Fibroblast of the aortic adventitia (primary cell): Measurements from ENCODE around the gene PCDHGA2. TPM values are rescaled to one million over a fixed set of nuclear protein-coding genes. Genes with fewer than 3 reads are reported as not detected.
A peak's percentile ranks its signal among the peaks of the same experiment; 100 is the strongest.
"Not testable (repeated sequence)": the region's sequence is repeated elsewhere in the genome, so short reads cannot be mapped to it uniquely, and the experiment has no call there.

Experiments
- DNase-seq: peaks from one replicate; pipeline ENCODE4 v3.0.0-alpha.2; 2010; ENCODE audit warnings: low read depth
- H3K4me3 ChIP-seq: 2 replicates; pipeline ENCODE4 v1.5.1; 2011; ENCODE audit warnings: low read depth, mild to moderate bottlenecking, control low read depth, low read length, moderate library complexity
- total RNA-seq: library from RNA; depleted of rRNA; stranded (reverse); fragments of >200 nt; gene quantifications from 2 replicates; pipeline ENCODE4 v1.2.3, GENCODE V29; 2012; ENCODE audit warnings: low replicate concordance
- TF ChIP-seq, protein P1 (sequence below): IDR thresholded peaks from 2 replicates; pipeline ENCODE4 v1.5.1; 2011; ENCODE audit warnings: mild to moderate bottlenecking, low read length, control low read depth, inconsistent platforms; ENCODE audit not compliant: insufficient read depth

Gene PCDHGA2
- total RNA-seq, 1 donor, result 3.9 TPM

DNA sequence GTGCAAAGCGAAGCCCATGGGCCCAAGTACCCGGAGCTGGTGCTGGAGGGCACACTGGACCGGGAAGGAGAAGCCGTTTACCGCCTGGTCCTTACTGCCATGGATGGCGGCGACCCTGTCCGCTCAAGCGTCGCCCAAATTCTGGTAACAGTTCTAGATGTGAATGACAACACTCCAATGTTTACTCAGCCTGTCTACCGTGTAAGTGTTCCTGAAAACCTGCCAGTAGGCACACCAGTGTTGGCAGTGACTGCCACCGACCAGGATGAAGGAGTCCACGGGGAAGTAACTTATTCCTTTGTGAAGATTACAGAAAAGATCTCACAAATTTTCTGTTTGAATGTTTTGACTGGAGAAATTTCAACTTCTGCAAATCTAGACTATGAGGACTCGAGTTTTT lies 36.1 kb downstream of the PCDHGA2 start:
- DNase-seq, result no peak
- TF ChIP-seq, protein P1, sequence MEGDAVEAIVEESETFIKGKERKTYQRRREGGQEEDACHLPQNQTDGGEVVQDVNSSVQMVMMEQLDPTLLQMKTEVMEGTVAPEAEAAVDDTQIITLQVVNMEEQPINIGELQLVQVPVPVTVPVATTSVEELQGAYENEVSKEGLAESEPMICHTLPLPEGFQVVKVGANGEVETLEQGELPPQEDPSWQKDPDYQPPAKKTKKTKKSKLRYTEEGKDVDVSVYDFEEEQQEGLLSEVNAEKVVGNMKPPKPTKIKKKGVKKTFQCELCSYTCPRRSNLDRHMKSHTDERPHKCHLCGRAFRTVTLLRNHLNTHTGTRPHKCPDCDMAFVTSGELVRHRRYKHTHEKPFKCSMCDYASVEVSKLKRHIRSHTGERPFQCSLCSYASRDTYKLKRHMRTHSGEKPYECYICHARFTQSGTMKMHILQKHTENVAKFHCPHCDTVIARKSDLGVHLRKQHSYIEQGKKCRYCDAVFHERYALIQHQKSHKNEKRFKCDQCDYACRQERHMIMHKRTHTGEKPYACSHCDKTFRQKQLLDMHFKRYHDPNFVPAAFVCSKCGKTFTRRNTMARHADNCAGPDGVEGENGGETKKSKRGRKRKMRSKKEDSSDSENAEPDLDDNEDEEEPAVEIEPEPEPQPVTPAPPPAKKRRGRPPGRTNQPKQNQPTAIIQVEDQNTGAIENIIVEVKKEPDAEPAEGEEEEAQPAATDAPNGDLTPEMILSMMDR, result no peak
- no peak overlapping the region for H3K4me3 ChIP-seq

DNA sequence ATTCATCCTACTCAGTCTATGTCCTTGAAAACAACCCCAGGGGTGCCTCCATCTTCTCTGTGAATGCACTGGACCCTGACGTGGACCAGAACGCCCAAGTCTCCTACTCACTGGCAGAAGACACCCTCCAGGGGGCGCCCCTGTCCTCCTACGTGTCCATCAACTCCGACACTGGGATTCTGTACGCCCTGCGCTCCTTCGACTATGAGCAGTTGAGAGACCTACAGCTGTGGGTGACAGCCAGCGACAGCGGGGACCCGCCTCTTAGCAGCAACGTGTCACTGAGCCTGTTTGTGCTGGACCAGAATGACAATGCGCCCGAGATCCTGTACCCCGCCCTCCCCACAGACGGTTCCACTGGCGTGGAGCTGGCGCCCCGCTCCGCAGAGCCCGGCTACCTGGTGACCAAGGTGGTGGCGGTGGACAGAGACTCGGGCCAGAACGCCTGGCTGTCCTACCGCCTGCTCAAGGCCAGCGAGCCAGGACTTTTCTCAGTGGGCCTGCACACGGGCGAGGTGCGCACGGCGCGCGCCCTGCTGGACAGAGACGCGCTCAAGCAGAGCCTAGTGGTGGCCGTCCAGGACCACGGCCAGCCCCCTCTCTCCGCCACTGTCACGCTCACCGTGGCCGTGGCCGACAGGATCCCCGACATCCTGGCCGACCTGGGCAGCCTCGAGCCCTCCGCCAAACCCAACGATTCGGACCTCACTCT lies 37.0 kb downstream of the PCDHGA2 start:
- H3K4me3 ChIP-seq, DNase-seq: not testable (repeated sequence)

DNA sequence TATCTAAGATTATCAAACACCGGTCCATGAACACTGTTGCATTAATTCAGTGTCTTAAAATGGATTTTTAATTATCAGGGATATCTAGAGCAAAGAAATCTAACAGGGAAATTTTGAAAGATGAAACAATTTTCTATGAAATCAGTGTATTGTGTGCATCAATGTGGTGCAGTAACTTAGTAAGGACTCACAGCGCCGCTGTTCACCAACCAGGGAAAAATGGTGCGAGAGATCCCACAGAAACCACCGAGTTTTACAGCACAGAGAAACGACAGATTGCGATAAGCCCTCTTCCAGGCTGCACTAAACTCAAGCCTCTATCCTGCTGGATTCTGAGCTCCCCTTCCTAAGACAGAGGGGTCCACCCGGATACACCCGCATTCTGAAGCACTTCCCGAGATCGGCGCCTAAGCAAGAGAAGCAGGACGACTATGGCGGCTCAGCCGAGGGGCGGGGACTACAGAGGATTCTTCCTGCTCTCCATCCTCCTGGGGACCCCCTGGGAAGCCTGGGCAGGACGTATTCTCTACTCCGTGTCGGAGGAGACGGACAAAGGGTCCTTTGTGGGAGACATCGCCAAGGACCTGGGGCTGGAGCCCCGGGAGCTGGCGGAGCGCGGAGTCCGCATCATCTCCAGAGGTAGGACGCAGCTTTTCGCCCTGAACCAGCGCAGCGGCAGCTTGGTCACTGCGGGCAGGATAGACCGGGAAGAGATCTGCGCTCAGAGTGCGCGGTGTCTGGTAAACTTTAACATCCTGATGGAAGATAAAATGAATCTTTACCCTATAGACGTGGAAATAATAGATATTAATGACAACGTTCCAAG lies 44.1 kb downstream of the PCDHGA2 start, which contains the start of gene PCDHGA7:
Gene PCDHGA7 (plus strand): TSS at position 274 of the 826 bp plus-strand sequence. CDS start 158 bp downstream, at position 432.
- TF ChIP-seq, protein P1, result peak; percentile 67
- peak within 1 kb of the TSS; percentile 73 for H3K4me3 ChIP-seq
- peak; percentile 68 for DNase-seq

DNA sequence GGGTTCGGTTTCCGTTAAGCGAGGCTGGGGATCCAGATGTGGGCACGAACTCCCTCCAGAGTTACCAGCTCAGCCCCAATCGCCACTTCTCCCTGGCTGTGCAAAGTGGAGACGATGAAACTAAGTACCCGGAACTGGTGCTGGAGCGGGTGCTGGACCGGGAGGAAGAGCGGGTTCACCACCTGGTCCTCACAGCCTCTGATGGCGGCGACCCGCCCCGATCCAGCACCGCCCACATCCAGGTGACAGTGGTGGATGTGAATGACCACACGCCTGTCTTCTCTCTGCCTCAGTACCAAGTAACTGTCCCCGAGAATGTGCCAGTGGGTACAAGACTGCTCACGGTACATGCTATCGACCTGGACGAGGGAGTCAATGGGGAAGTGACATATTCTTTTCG lies 44.8 kb downstream of the PCDHGA2 start:
- TF ChIP-seq, protein P1, result no peak
- H3K4me3 ChIP-seq, result peak overlapping the region; percentile 73
- no peak for DNase-seq

DNA sequence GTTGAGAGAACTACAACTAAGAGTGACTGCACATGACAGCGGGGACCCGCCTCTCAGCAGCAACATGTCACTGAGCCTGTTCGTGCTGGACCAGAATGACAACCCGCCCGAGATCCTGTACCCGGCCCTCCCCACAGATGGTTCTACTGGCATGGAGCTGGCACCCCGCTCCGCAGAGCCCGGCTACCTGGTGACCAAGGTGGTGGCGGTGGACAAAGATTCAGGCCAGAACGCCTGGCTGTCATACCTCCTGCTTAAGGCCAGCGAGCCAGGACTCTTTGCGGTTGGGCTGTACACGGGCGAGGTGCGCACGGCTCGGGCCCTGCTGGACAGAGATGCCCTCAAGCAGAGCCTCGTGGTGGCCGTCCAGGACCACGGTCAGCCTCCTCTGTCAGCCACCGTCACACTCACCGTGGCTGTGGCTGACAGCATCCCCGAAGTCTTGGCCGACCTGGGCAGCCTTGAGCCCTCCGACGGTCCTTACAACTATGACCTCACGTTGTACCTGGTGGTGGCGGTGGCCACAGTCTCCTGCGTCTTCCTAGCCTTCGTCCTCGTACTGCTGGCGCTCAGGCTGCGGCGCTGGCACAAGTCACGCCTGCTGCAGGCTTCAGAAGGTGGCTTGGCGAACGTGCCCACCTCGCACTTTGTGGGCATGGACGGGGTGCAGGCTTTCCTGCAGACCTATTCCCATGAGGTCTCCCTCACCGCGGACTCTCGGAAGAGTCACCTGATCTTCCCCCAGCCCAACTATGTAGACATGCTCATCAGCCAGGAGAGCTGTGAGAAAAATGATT lies 46.1 kb downstream of the PCDHGA2 start:
- DNase-seq, result no peak
- TF ChIP-seq, protein P1, result no peak
- H3K4me3 ChIP-seq, result no peak overlapping the region

DNA sequence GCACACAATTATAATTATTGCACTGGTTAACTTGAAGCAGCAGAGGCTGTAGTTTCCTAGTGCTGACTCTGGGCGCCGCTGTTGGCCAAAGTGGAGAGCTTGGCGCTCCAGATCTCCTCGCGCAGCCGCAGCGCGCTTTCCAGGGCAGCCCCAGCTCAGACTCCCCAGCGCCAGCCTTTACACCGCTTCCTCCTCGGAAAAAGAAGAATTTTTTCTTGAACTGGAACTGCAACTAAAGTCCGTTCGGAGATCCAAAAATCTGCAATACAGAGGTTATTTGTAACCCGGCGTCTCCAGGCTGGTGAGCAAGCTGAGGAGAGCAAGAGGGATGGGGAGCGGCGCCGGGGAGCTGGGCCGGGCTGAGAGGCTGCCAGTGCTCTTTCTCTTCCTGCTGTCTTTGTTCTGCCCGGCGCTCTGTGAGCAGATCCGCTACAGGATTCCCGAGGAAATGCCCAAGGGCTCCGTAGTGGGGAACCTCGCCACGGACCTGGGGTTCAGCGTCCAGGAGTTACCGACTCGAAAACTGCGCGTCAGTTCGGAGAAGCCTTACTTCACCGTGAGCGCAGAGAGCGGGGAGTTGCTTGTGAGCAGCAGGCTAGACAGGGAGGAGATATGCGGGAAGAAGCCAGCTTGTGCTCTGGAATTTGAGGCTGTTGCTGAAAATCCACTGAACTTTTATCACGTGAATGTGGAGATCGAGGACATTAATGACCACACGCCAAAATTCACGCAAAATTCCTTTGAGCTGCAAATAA lies 49.2 kb downstream of the PCDHGA2 start, which contains the start of gene PCDHGB4:
Gene PCDHGB4 (plus strand): TSS at position 142 of the 755 bp plus-strand sequence. CDS start 187 bp downstream, at position 329.
- TF ChIP-seq, protein P1, result peak; percentile 72
- peak; percentile 66 for DNase-seq
- peak within 1 kb of the TSS; percentile 60 for H3K4me3 ChIP-seq
